ENCODE data around the gene SLAMF1.

Gene SLAMF1

DNA sequence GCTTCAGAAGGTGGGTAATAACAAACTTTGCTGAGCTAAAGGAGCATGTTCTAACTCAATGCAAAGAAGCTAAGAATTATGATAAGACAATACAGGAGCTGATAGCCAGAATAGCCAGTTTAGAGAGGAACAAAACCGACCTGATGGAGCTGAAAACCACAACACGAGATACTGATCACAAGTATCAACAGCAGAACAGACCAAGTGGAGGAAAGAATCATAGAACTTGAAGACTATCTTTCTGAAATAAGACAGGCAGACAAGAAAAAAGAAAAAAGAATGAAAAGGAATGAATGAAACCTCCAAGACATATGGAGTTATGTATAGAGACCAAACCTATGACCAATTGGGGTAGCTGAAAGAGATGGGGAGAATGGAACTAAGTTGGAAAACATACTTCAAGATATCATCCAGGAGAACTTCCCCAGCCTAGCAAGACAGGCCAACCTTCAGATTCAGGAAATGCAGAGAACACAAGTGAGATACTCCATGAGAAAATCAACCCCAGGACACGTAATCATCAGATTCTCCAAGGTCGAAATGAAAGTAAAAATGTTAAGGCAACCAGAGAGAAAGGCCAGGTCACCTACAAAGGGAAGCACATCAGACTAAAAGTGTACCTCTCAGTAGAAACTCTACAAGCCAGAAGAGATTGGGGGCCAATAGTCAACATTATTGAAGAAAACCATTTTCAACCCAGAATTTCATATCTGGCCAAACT lies 88.0 kb downstream of the SLAMF1 start:
- Histone ChIP-seq H3K4me1 (ENCODE audit: control insufficient read depth, insufficient read depth, low read length) (no peaks in the 10 kb centered on the region), H3K9ac (ENCODE audit: low read length) (no peak overlapping the region), H3K36me3 (ENCODE audit: control insufficient read depth, insufficient read depth, low read length) (no peaks in the 10 kb centered on the region), H3K27me3 (ENCODE audit: control insufficient read depth, insufficient read depth, low read length) (no peaks in the 10 kb centered on the region), H3K9me3 (ENCODE audit: control insufficient read depth, low read length) (no peaks in the 10 kb centered on the region), H3K4me3 (ENCODE audit: low read length) (no peak overlapping the region)
